Measurements from ENCODE around the gene TFEB. TPM values are rescaled to one million over a fixed set of nuclear protein-coding genes. Genes with fewer than 3 reads are reported as not detected.

The TFEB gene
- total RNA-seq, 3 donors from 2014 or later: 15.7 to 20.6 (median 18.4) TPM

- intact Hi-C loops (cut with DNase I; ENCODE audit: low total_unique reads): no loop called here
- H3K4me1 ChIP-seq: peaks cover 8 to 34% of the 10 kb centered on the region in 2 donors
- TF ChIP-seq POLR2A (IDR thresholded peaks at IDR 0.05) (no peak), CTCF (IDR thresholded peaks at IDR 0.05) (no peak), POLR2AphosphoS5 (IDR thresholded peaks at IDR 0.05) (no peak)
Observed at GRCh38 chr6:41715795-41716515, 19.5 kb downstream of the TFEB start.

GRCh38 chr6:41714556-41715273 is 20.7 kb downstream of the TFEB start:
- peak overlapping the region; percentile 10 to 60 for H3K27ac ChIP-seq
- TF ChIP-seq POLR2A (IDR thresholded peaks at IDR 0.05): no peak
- TF ChIP-seq POLR2AphosphoS5 (IDR thresholded peaks at IDR 0.05): no peak
- no peak for TF ChIP-seq CTCF (IDR thresholded peaks at IDR 0.05)
- peaks cover 8 to 34% of the 10 kb centered on the region in 2 donors for H3K4me1 ChIP-seq
- intact Hi-C loops (cut with DNase I; ENCODE audit: low total_unique reads): no loop called here
- no peak for DNase-seq (ENCODE audit: low spot score in 2 of 2)
- no peaks in the 10 kb centered on the region for H3K9me3 ChIP-seq
- H3K27me3 ChIP-seq: no peaks in the 10 kb centered on the region
- no peaks in the 10 kb centered on the region for H3K36me3 ChIP-seq
- no peak overlapping the region for H3K4me3 ChIP-seq

More at GRCh38 chr6:41715795-41716515, 19.5 kb downstream of the TFEB start:
- Histone ChIP-seq H3K9me3 (no peaks in the 10 kb centered on the region), H3K4me3 (no peak overlapping the region), H3K27me3 (no peaks in the 10 kb centered on the region), H3K27ac (peak overlapping the region in 1 of 2 donors; percentile 2), H3K36me3 (no peaks in the 10 kb centered on the region)
- no peak for DNase-seq (ENCODE audit: low spot score in 2 of 2)

- no peak for DNase-seq (ENCODE audit: low spot score in 2 of 2)
- no peaks in the 10 kb centered on the region for H3K27me3 ChIP-seq
- no peaks in the 10 kb centered on the region for H3K36me3 ChIP-seq
- H3K27ac ChIP-seq: peak overlapping the region; percentile 94
- no peak overlapping the region for H3K4me3 ChIP-seq
- peaks cover 8 to 34% of the 10 kb centered on the region in 2 donors for H3K4me1 ChIP-seq
- TF ChIP-seq CTCF (IDR thresholded peaks at IDR 0.05) (no peak), POLR2AphosphoS5 (IDR thresholded peaks at IDR 0.05) (no peak), POLR2A (IDR thresholded peaks at IDR 0.05) (no peak)
- intact Hi-C loops (cut with DNase I; ENCODE audit: low total_unique reads): no loop called here
- H3K9me3 ChIP-seq: no peaks in the 10 kb centered on the region
Observed at GRCh38 chr6:41713650-41714291, 21.6 kb downstream of the TFEB start.

- Histone ChIP-seq H3K36me3 (no peaks in the 10 kb centered on the region), H3K9me3 (no peaks in the 10 kb centered on the region), H3K4me1 (peaks cover 8 to 35% of the 10 kb centered on the region in 2 donors), H3K27ac (peak overlapping the region; percentile 94), H3K4me3 (peak overlapping the region in 1 of 3 donors; percentile 20), H3K27me3 (no peaks in the 10 kb centered on the region)
- TF ChIP-seq POLR2AphosphoS5 (IDR thresholded peaks at IDR 0.05) (no peak), POLR2A (IDR thresholded peaks at IDR 0.05) (no peak), CTCF (IDR thresholded peaks at IDR 0.05) (no peak)
- intact Hi-C loops (cut with DNase I; ENCODE audit: low total_unique reads): no loop called here
- peak; percentile 79 to 85 for DNase-seq (ENCODE audit: low spot score in 2 of 2)
Observed at GRCh38 chr6:41713159-41713649, 22.2 kb downstream of the TFEB start.
